GM12878 (cell line): ENCODE data around the gene H2BK1. TPM values are rescaled to one million over a fixed set of nuclear protein-coding genes. Genes with fewer than 3 reads are reported as not detected.

Experiments
- ATAC-seq: fragments of 200-7000 bp; cut with Tn5 transposase; 3 replicates; pipeline ENCODE4 v1.9.1; 2020; ENCODE audit warnings: mild to moderate bottlenecking, moderate library complexity
- BruUV-seq: library from RNA; stranded (reverse); fragments of 400-500 nt; replicated peaks from 2 replicates; lab custom pipeline; 2021; lab: Mats Ljungman, UMichigan
- CTCF ChIA-PET: fragments of 300-600 bp; sonication (Branson Sonifier 250); formaldehyde crosslinking; extraction: SDS; loops from one replicate; lab custom pipeline; 2021; ENCODE audit warnings: inconsistent platforms; lab: Yijun Ruan, JAX
- POLR2A ChIA-PET: fragments of 350-600 bp; formaldehyde crosslinking; extraction: SDS; loops from one replicate; lab custom pipeline; 2021; ENCODE audit warnings: inconsistent platforms; lab: Charles Lee
- RAD21 ChIA-PET: fragments of 300-600 bp; sonication (Branson Sonifier 250); formaldehyde crosslinking; loops from one replicate; lab custom pipeline; 2023; ENCODE audit warnings: antibody characterized with exemption; ENCODE audit not compliant: unreplicated experiment; lab: Charles Lee
- SMC1A ChIA-PET: fragments of 300-600 bp; sonication (Branson Sonifier 250); formaldehyde crosslinking; loops from one replicate; lab custom pipeline; 2023; ENCODE audit not compliant: unreplicated experiment, uncharacterized antibody; lab: Charles Lee
- DNase-seq: peaks from one replicate; pipeline ENCODE4 v3.0.0-alpha.2; 2011; ENCODE audit warnings: low read depth, low spot score
- FAIRE-seq: peaks from 3 replicates; lab custom pipeline; 2011; peaks lifted over from hg19 to GRCh38; lab: Jason Lieb, UNC
- H2AFZ ChIP-seq: 2 replicates; pipeline ENCODE4 v1.6.0; 2011; ENCODE audit warnings: low read depth, low read length, control low read depth; ENCODE audit not compliant: control insufficient read depth
- H3K27ac ChIP-seq: 2 replicates; pipeline ENCODE4 v1.5.1; 2011; ENCODE audit warnings: control low read depth; ENCODE audit not compliant: control insufficient read depth, insufficient read depth
- H3K27me3 ChIP-seq, 2 experiments: replicated peaks in 1 of 2; 2 replicates each; pipeline versions ENCODE4 v1.6.0 to v1.6.1; 2011; ENCODE audit warnings: low read length in 1 of 2; ENCODE audit not compliant: control insufficient read depth in 2 of 2, insufficient read depth in 2 of 2
- H3K36me3 ChIP-seq, 2 experiments: 2 replicates each; pipeline ENCODE4 v1.5.1; 2011; ENCODE audit warnings: low read length in 1 of 2; ENCODE audit not compliant: control insufficient read depth in 2 of 2, insufficient read depth in 2 of 2
- H3K4me1 ChIP-seq: 2 replicates; pipeline ENCODE4 v1.6.1; 2011; ENCODE audit warnings: mild to moderate bottlenecking, low read length, moderate library complexity, mixed read lengths; ENCODE audit not compliant: control insufficient read depth, insufficient read depth
- H3K4me2 ChIP-seq: 2 replicates; pipeline ENCODE4 v1.6.0; 2011; ENCODE audit warnings: control low read depth; ENCODE audit not compliant: control insufficient read depth, insufficient read depth
- H3K4me3 ChIP-seq: fragments of 200-600 bp; sonication (generic); 2 replicates; pipeline ENCODE4 v1.5.1; 2016
- H3K79me2 ChIP-seq: 2 replicates; pipeline ENCODE4 v1.6.0; 2011; ENCODE audit warnings: low read length; ENCODE audit not compliant: control insufficient read depth, insufficient read depth
- H3K9ac ChIP-seq: 2 replicates; pipeline ENCODE4 v1.8.0; 2011; ENCODE audit warnings: low read length, control low read depth, mixed read lengths; ENCODE audit not compliant: control insufficient read depth, insufficient read depth
- H3K9me3 ChIP-seq: replicated peaks from 3 replicates; pipeline ENCODE4 v1.5.1; 2011; ENCODE audit warnings: mild to moderate bottlenecking, low read length; ENCODE audit not compliant: control insufficient read depth, insufficient read depth
- H4K20me1 ChIP-seq: 2 replicates; pipeline ENCODE4 v1.6.0; 2011; ENCODE audit not compliant: control insufficient read depth, insufficient read depth
- EGR1 ChIP-seq, 2 experiments: IDR thresholded peaks; 1 replicate in 1 of 2; 2 replicates in 1 of 2; pipeline ENCODE4 v1.6.1; 2011 to 2012; ENCODE audit warnings: low read depth in 2 of 2, low read length in 2 of 2, borderline replicate concordance in 1 of 2, mild to moderate bottlenecking in 1 of 2, moderate library complexity in 1 of 2
- MEF2A ChIP-seq: IDR thresholded peaks from 2 replicates; pipeline ENCODE4 v1.6.1; 2011; ENCODE audit warnings: low read depth, mild to moderate bottlenecking, low read length, moderate library complexity; ENCODE audit not compliant: insufficient read depth
- MTA3 ChIP-seq: IDR thresholded peaks from 2 replicates; pipeline ENCODE4 v1.6.1; 2012; ENCODE audit warnings: low read length, inconsistent platforms, borderline replicate concordance
- RAD21 ChIP-seq: IDR thresholded peaks from 2 replicates; pipeline ENCODE4 v1.6.1; 2011; ENCODE audit warnings: mild to moderate bottlenecking, low read depth, low read length, moderate library complexity; ENCODE audit not compliant: insufficient read depth
- SUPT20H ChIP-seq: IDR thresholded peaks from 2 replicates; pipeline ENCODE4 v1.6.1; 2011; ENCODE audit warnings: low read depth, mild to moderate bottlenecking, low read length, moderate library complexity, borderline replicate concordance; ENCODE audit not compliant: control insufficient read depth
- USF1 ChIP-seq: IDR thresholded peaks from 2 replicates; pipeline ENCODE4 v1.6.1; 2011; ENCODE audit warnings: borderline replicate concordance, low read depth, mild to moderate bottlenecking, moderate library complexity, mixed read lengths, low read length; ENCODE audit not compliant: insufficient read depth; ENCODE audit errors: extremely low read length
- YBX1 ChIP-seq: fragments of 450-650 bp; IDR thresholded peaks from 2 replicates; pipeline ENCODE4 v1.6.1; 2016; ENCODE audit warnings: antibody characterized with exemption
- ZBTB11 ChIP-seq: fragments of 450-650 bp; formaldehyde crosslinking; IDR thresholded peaks from 2 replicates; pipeline ENCODE4 v1.5.0; 2022; ENCODE audit warnings: mild to moderate bottlenecking, missing genetic modification characterization
- ZNF274 ChIP-seq: IDR thresholded peaks from one replicate; pipeline ENCODE4 v1.8.0; 2011; ENCODE audit not compliant: insufficient read length, insufficient read depth
- ZNF622 ChIP-seq: fragments of 450-650 bp; IDR thresholded peaks from 2 replicates; pipeline ENCODE4 v1.6.1; 2017; ENCODE audit warnings: mild to moderate bottlenecking, inconsistent platforms
- WGBS: methylation state at CpG from one replicate; pipeline ENCODE4 v1.1.6; 2016; ENCODE audit warnings: low lambda C conversion rate; ENCODE audit not compliant: insufficient replicate concordance, insufficient coverage; ENCODE audit errors: missing lambda C conversion rate; 5-methylcytosine and 5-hydroxymethylcytosine counted together
- in situ Hi-C: fragments of 300-500 bp; cut with MboI; formaldehyde crosslinking; loops from 9 replicates; pipeline ENCODE4 v1.14.3; 2018; ENCODE audit warnings: mixed read lengths
- intact Hi-C: fragments of 100-400 bp; cut with micrococcal nuclease; formaldehyde crosslinking; loops from one replicate; pipeline ENCODE4 v1.14.2; 2022; ENCODE audit not compliant: unreplicated experiment
- polyA plus RNA-seq, 11 experiments: library from polyadenylated mRNA; depleted of rRNA in 4 of 11; unstranded in 6 of 11; stranded (reverse) in 5 of 11; fragments of >200 nt; fragmentation: Nextera tagmentation in 4 of 11; fragmentation: Illumina TruSeq in 1 of 11; extraction: Ambion mirVana in 4 of 11; extraction: Trizol in 1 of 11; gene quantifications; 1 replicate in 1 of 11; 2 replicates in 10 of 11; pipeline versions ENCODE4 v1.2.1 to v1.2.3, GENCODE V29; 2011 to 2016; ENCODE audit warnings: inconsistent platforms in 2 of 11, missing spikeins in 2 of 11, low read depth in 1 of 11
- total RNA-seq, 4 experiments: library from RNA; depleted of rRNA in 3 of 4; stranded (reverse); fragments of >200 nt in 3 of 4; fragmentation: Illumina TruSeq in 1 of 4; extraction: Trizol in 1 of 4; gene quantifications; 2 replicates each; pipeline versions ENCODE4 v1.2.1 to v1.2.3, GENCODE V29; 2013 to 2021

H2BK1 gene
- total and polyA plus RNA-seq, 10 of the 15 experiments (the other 5 are each of a cell fraction or from before 2014, with no cell fraction given) = 0.54 TPM; not detected in 9

DNA sequence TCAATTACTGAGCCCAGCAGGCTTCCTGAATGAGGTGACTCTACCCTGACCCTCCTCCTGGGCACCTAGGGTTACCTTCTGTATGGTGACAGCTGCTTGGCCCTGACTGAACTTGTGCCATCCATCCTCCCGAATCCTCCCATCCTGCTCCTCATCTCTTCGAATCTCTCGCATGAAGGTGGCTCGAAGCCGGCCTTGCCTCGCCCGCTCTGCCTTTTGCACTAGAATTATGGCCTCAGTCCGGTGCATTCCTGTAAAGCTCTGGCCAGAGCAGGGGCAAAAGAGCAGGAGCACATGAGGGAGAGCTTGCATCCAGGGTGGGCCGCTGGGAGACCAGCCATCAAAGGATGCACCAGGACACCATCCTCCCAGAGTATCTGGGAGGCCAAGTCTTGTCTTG lies 7.5 kb downstream of the H2BK1 start:
- Histone ChIP-seq H3K9me3 (no peaks in the 10 kb centered on the region), H3K79me2 (no peaks in the 10 kb centered on the region), H3K27ac (no peak overlapping the region), H2AFZ (no peak overlapping the region), H4K20me1 (no peaks in the 10 kb centered on the region), H3K4me2 (no peak overlapping the region), H3K27me3 (peaks cover 2 to 4% of the 10 kb centered on the region in 2 experiments; a peak in 3 of 4 replicates), H3K4me1 (no peaks in the 10 kb centered on the region), H3K9ac (no peak overlapping the region), H3K36me3 (no peaks in the 10 kb centered on the region), H3K4me3 (no peak overlapping the region)
- ChIA-PET SMC1A (no interaction called here), CTCF (no interaction called here), POLR2A (no interaction called here), RAD21 (no interaction called here)
- whole genome bisulfite sequencing = 54% methylated on average over 9 of the region's 9 CpGs
- DNase-seq = no peak
- no peak for ATAC-seq
- TF ChIP-seq SUPT20H (no peak), ZNF274 (no peak), USF1 (no peak), ZNF622 (no peak), MEF2A (no peak), MTA3 (no peak), YBX1 (no peak), EGR1 (IDR thresholded peaks at IDR 0.05; ENCODE audit: borderline replicate concordance in 1 of 2, low read depth in 2 of 2, low read length in 2 of 2) (no peak), RAD21 (no peak), ZBTB11 (no peak)
- in situ Hi-C loops (no loop called here), intact Hi-C loops (no loop called here)
- no TSS peak for BruUV-seq
- no peak for FAIRE-seq
